AG10803 (cell line): ENCODE measurements around the gene TMEM98.

Source experiments
- DNase-seq: peaks from one replicate; pipeline ENCODE4 v3.0.0; 2010; ENCODE audit warnings: low read depth
- H3K4me3 ChIP-seq: 2 replicates; pipeline ENCODE4 v1.5.1; 2011; ENCODE audit warnings: mild to moderate bottlenecking, low read length, control low read depth
- TF ChIP-seq, protein P1 (sequence below): conservative IDR thresholded peaks from 2 replicates; pipeline ENCODE4 v1.5.1; 2011; ENCODE audit warnings: mild to moderate bottlenecking, low read length, control low read depth, inconsistent platforms

TMEM98 gene

DNA sequence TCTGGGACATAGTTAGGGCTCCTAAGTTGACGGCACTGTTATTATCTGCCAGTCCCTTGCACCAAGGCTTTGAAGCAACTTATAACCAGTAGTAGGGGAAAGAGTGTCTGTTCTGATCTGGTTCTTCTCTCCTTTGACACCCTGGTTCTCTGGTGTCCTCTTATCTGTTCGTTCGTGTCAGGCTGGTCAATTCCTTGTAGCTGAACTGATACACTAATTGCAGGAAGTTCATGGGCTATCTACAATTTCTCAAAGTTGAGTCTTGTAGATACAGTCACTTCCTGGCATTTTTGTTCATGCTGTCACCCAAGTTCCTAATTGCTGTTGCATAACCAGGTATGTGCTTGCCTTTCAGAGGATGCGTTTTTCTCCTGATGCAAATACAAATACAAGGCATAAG is 33.7 kb upstream of the TMEM98 start:
- DNase-seq: peak; percentile 42
- no peak overlapping the region for H3K4me3 ChIP-seq
- TF ChIP-seq, protein P1, sequence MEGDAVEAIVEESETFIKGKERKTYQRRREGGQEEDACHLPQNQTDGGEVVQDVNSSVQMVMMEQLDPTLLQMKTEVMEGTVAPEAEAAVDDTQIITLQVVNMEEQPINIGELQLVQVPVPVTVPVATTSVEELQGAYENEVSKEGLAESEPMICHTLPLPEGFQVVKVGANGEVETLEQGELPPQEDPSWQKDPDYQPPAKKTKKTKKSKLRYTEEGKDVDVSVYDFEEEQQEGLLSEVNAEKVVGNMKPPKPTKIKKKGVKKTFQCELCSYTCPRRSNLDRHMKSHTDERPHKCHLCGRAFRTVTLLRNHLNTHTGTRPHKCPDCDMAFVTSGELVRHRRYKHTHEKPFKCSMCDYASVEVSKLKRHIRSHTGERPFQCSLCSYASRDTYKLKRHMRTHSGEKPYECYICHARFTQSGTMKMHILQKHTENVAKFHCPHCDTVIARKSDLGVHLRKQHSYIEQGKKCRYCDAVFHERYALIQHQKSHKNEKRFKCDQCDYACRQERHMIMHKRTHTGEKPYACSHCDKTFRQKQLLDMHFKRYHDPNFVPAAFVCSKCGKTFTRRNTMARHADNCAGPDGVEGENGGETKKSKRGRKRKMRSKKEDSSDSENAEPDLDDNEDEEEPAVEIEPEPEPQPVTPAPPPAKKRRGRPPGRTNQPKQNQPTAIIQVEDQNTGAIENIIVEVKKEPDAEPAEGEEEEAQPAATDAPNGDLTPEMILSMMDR: no peak

DNA sequence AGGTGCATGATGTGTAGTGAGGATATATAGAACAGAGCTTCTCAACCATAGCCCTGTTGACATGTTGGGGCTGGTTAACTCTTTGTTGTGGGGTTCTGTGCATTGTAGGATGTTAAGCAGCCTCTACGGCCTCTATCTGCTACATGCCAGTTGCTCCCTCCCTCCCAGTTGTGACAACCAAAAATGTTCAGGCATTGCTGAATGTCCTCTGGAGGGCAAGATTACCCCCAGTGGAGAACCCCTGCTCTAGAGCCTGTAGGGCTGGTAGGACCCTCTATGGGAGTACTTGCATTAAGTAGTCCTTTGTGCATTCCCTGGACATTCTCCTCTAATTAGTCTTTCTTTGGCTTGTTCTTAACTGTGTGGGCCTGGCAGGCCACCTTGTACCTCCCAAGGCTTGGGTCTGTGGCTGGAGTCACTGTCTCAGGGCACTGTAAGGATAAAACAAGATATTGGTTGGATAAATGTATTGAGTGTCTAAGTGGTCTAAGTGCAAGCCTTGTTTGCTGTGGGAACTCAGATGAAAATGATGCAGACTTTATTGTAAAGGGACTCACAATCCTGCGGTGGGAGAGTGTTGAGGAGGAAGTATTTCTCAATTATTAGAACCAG is 31.2 kb upstream of the TMEM98 start:
- no peak overlapping the region for H3K4me3 ChIP-seq
- TF ChIP-seq, protein P1: no peak
- no peak for DNase-seq

DNA sequence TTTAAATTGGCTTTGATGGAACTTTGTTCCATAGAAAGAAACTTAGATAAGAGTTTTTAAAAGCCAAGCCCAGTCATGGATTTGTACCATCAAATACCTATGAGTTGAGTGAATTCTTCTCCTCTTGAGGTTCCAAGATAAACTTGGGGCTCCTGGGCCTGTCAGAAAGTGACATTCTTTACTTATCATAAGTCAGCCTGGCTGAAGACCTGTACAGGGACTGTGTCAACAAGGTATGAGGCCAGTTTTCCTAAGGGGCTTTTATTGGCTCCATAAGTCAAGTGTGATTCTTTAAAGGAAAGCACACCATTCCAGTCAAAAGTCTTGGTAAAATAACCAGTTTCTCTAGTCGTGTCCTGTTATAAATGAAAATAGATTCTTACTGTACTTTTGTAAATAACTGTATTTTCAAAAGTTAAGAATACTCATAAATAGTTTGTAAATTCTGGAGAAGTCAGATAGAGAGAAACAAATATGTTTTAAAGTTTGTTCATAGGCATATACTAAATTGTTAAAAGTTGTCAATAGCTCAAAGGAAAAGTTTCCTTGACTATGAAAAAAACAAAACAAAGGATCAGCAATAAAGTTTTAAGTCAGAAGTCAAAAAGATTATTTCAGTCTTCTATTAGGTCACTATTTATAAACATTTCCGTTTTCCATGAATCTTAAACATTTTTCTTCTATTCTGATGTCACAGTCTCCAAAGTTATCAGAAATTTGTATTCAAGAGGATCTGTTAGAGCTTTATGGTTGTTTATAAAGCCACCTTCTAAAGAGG is 28.5 kb upstream of the TMEM98 start:
- DNase-seq: no peak
- no peak overlapping the region for H3K4me3 ChIP-seq
- TF ChIP-seq, protein P1: no peak

DNA sequence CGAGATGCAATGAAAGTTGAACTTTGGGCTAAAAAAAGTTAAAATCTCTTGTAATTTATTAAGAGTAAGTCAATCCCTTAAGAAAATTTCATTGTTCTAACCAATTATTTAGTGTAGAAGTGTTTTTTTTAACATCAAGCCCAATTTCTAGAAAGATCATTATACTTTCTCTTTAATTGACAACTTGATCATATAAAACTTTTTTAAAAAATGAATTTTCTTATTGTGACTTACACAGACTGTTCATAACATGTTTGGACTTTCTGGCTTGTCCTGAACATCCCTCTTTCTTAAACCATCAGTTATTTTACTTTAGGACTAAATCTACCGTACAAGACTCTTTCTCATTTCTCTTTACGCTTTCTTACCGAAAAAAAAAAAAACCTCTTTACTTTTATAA is 26.2 kb upstream of the TMEM98 start:
- no peak for DNase-seq
- H3K4me3 ChIP-seq: no peak overlapping the region
- TF ChIP-seq, protein P1: no peak

DNA sequence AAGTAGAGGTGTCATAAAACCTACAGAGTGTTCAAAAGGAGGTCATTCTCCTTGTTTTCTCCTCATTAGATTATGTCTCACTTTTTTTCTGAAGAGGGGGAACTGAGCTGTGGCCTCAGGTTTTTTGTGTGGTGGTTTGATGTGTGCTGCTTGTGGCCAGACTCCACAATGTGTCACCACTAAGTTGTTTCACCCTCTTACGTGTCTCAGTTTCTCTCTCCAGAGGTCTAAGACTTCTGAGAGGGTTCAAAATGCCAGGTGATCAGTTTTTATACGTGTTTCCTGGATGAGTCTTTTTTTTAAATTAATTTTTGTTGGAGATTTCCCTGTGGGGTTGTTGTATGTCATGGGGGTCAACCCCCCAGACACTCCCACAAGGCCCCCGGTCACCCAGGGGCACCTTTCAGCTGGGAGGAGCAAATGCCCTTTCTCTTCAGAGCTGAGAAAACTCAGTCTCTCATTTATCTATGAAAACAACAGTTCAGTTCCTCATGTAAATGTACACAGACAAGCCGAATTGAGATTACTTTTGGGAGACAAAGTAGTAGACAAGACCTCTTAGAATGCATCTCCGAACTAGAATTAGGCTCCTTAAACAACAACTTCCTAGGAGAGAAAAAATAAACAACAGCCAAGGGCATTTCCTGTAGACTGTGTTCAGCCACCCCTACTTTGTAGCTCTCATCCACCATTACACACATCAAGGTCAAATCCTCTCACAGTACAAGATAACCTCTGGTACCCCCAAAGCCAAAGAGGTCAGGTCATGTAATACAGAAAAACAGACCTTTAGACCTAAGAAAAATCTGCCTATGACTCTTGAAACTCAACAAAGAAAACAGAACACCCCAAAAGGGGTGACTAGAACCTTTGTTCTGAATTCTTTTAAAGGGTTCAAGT is 23.9 kb upstream of the TMEM98 start:
- no peak overlapping the region for H3K4me3 ChIP-seq
- no peak for DNase-seq
- TF ChIP-seq, protein P1: no peak

DNA sequence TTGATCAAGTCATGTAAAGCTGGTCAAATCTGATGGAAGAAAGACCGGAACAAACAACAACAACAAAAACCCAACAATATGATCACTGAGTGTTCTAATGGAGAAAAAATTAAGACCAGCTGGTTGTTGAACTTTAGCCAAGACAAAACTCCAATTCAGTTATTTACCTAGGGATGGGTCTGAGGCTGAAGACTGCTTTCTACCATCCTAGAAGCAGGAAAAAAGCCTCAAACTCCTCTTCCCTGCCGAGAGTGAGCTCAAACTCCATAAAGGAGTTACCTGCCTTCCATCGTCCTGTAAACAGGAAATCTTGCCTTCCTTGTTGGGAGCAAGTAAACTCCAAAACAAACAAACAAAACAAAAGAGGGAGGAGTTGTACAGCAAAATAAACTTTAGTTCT is 23.1 kb upstream of the TMEM98 start:
- no peak overlapping the region for H3K4me3 ChIP-seq
- TF ChIP-seq, protein P1: no peak
- no peak for DNase-seq
